ENCODE measurements around the gene ROR1.
A peak's percentile ranks its signal among the peaks of the same experiment; 100 is the strongest.

Gene ROR1

DNA sequence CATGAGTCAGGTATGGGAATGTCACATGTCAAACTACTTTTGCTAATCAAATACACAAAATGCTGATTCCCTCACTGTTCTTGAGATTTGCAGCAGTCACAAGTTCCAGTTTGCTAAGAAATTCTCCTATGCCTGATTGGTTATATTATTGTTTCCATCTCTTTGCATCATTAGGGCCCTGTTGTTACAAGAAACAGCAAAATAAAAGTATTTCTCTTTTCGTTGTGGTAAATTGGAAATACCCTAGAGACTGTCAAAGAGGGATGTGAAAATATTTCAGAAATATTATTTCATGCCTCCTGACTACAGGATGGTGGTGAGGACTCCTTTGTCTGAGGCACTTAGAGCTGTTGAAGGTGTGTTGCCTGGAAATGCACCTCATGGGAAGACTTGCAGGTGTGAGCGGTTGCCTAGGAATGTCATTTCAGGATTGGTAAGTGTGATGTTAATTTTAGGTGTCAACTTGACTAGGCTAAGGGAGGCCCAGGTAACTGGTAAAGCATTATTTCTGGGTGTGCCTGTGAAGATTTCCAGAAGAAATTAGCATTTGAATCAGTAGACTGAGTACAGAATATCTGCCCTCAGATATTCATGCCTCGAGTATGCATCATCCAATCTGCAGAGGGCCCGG, 117.4 kb downstream of the ROR1 start:
- TF ChIP-seq ZSCAN30 (tag by site-specific recombination; IDR thresholded peaks at IDR 0.05) (no peak), ZNF510 (tag by site-specific recombination; IDR thresholded peaks at IDR 0.05; ENCODE audit: insufficient replicate concordance) (no peak), TCF7L2 (IDR thresholded peaks at IDR 0.05; ENCODE audit: borderline replicate concordance, low read depth, low read length) (no peak), ZNF169 (tag by site-specific recombination; IDR thresholded peaks at IDR 0.05) (no peak), ZNF670 (tag by site-specific recombination; IDR thresholded peaks at IDR 0.05; ENCODE audit: low read depth) (no peak), ZNF560 (tag by site-specific recombination; IDR thresholded peaks at IDR 0.05; ENCODE audit: borderline replicate concordance) (no peak), ZNF248 (tag by site-specific recombination; IDR thresholded peaks at IDR 0.05) (no peak), ZNF501 (tag by site-specific recombination; IDR thresholded peaks at IDR 0.05) (no peak), ZNF266 (tag by site-specific recombination; IDR thresholded peaks at IDR 0.05; ENCODE audit: low read depth) (no peak), SETDB1 (IDR thresholded peaks at IDR 0.05; ENCODE audit: insufficient read length, low read length) (no peak), ZNF544 (tag by site-specific recombination; IDR thresholded peaks at IDR 0.05) (no peak), ZNF354C (tag by site-specific recombination; IDR thresholded peaks at IDR 0.05; ENCODE audit: borderline replicate concordance, low read depth) (no peak), ZNF184 (tag by site-specific recombination; IDR thresholded peaks at IDR 0.05) (no peak), ZIC2 (tag by site-specific recombination; IDR thresholded peaks at IDR 0.05) (no peak), ZNF433 (tag by site-specific recombination; IDR thresholded peaks at IDR 0.05; ENCODE audit: low read depth) (no peak), GLIS2 (tag by site-specific recombination; IDR thresholded peaks at IDR 0.05) (no peak)
- H3K9me3 ChIP-seq (ENCODE audit: control insufficient read depth, insufficient read depth, low read depth, low read length), result no peaks in the 10 kb centered on the region
- H3K27ac ChIP-seq (ENCODE audit: extremely low read depth, low read depth, low read length), result no peak overlapping the region
- H3K4me3 ChIP-seq (ENCODE audit: low read depth, low read length), result no peak overlapping the region
- H3K4me1 ChIP-seq (ENCODE audit: control insufficient read depth, insufficient read depth, low read length), result peaks cover 9% of the 10 kb centered on the region; the same call in 1 of the 2 replicates
- no peaks in the 10 kb centered on the region for H3K36me3 ChIP-seq (ENCODE audit: control insufficient read depth in 2 of 2, insufficient read depth in 1 of 2, low read length in 2 of 2)
- POLR2A ChIA-PET, result no interaction called here
- CTCF ChIA-PET, result no interaction called here

DNA sequence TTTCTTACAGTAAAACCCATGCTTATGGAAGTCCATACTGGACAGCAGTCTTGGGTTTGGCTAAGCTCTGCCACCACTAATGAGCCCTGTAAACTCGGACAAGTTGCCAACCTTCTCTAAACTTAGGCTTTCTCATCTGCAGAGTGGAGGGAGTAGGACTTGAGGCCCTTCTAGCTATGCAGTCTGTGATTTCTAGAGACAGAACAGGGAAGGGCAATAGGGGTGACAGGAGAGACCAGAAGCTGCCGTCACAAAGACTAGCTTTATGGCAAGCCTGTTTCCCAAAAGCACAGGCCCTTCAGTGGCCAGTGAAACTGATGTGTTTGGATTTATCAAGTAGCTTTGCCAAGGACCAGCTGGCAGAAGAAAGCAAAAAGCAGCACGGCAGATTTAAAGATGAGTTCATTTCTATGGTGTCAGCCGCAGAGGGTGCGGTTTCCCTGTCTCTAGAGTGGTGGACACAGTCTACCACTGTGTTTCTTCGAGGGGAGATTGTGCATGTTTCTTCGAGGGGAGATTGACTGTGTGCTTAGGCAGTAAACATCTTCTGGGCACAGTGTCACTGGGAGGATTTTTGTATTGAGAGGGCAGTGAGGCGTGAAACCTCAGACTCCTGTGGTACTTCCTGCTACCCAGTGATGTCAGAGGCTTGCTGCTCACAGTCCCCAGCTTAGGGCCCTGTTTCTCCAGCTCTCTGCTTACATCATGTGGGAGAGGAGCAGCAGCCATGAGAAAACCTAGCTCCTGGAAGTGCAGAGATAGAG, 119.0 kb downstream of the ROR1 start:
- Histone ChIP-seq H3K27ac (ENCODE audit: extremely low read depth, low read depth, low read length) (no peak overlapping the region), H3K9me3 (ENCODE audit: control insufficient read depth, insufficient read depth, low read depth, low read length) (no peaks in the 10 kb centered on the region), H3K4me1 (ENCODE audit: control insufficient read depth, insufficient read depth, low read length) (peaks cover 9% of the 10 kb centered on the region; the same call in 1 of the 2 replicates), H3K36me3 (ENCODE audit: control insufficient read depth in 2 of 2, insufficient read depth in 1 of 2, low read length in 2 of 2) (no peaks in the 10 kb centered on the region), H3K4me3 (ENCODE audit: low read depth, low read length) (no peak overlapping the region)
- ChIA-PET CTCF (interaction anchor here (0.6 to 1.4 kb wide), 3 partner anchors 10 to 44 kb away, joined by 3 read pairs; no protein-coding TSS in a partner anchor), POLR2A (no interaction called here)
- no peak for TF ChIP-seq ZNF768 (tag by site-specific recombination; IDR thresholded peaks at IDR 0.05)
- TF ChIP-seq ZNF266 (tag by site-specific recombination; IDR thresholded peaks at IDR 0.05; ENCODE audit: low read depth), result peak; percentile 100
- no peak for TF ChIP-seq MEIS1 (CRISPR knock-in tag; IDR thresholded peaks at IDR 0.05; ENCODE audit: borderline replicate concordance)
- TF ChIP-seq, protein P1, sequence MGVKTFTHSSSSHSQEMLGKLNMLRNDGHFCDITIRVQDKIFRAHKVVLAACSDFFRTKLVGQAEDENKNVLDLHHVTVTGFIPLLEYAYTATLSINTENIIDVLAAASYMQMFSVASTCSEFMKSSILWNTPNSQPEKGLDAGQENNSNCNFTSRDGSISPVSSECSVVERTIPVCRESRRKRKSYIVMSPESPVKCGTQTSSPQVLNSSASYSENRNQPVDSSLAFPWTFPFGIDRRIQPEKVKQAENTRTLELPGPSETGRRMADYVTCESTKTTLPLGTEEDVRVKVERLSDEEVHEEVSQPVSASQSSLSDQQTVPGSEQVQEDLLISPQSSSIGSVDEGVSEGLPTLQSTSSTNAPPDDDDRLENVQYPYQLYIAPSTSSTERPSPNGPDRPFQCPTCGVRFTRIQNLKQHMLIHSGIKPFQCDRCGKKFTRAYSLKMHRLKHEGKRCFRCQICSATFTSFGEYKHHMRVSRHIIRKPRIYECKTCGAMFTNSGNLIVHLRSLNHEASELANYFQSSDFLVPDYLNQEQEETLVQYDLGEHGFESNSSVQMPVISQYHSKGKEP (tag by site-specific recombination; IDR thresholded peaks at IDR 0.05), result no peak
- TF ChIP-seq, protein P2, sequence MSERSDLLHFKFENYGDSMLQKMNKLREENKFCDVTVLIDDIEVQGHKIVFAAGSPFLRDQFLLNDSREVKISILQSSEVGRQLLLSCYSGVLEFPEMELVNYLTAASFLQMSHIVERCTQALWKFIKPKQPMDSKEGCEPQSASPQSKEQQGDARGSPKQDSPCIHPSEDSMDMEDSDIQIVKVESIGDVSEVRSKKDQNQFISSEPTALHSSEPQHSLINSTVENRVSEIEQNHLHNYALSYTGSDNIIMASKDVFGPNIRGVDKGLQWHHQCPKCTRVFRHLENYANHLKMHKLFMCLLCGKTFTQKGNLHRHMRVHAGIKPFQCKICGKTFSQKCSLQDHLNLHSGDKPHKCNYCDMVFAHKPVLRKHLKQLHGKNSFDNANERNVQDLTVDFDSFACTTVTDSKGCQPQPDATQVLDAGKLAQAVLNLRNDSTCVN (tag by site-specific recombination; optimal IDR thresholded peaks at IDR 0.05), result no peak
- 0 out of 2 replicates have a peak, but pooled peaks have one; percentile 31 for TF ChIP-seq ZNF2 (tag by site-specific recombination; IDR thresholded peaks at IDR 0.05)
- no peak for TF ChIP-seq ZNF24 (tag by site-specific recombination; IDR thresholded peaks at IDR 0.05)
- peak; percentile 87 for TF ChIP-seq ZNF660 (tag by site-specific recombination; IDR thresholded peaks at IDR 0.05)
- 0 out of 2 replicates have a peak, but pooled peaks have one; percentile 20 for TF ChIP-seq ZIC2 (tag by site-specific recombination; IDR thresholded peaks at IDR 0.05)
- no peak for TF ChIP-seq ZNF837 (tag by site-specific recombination; IDR thresholded peaks at IDR 0.05)
- TF ChIP-seq ZNF146 (tag by site-specific recombination; IDR thresholded peaks at IDR 0.05), result no peak
- TF ChIP-seq GFI1B (tag by site-specific recombination; IDR thresholded peaks at IDR 0.05), result no peak
- peak; percentile 38; the same call in 1 of the 2 replicates for TF ChIP-seq ZBTB10 (tag by site-specific recombination; IDR thresholded peaks at IDR 0.05)
- TF ChIP-seq MZF1 (tag by site-specific recombination; IDR thresholded peaks at IDR 0.05; ENCODE audit: borderline replicate concordance), result peak; percentile 82
- no peak for TF ChIP-seq FEZF1 (tag by site-specific recombination; IDR thresholded peaks at IDR 0.05)
- no peak for TF ChIP-seq ZNF514 (tag by site-specific recombination; IDR thresholded peaks at IDR 0.05)
- TF ChIP-seq ZNF501 (tag by site-specific recombination; IDR thresholded peaks at IDR 0.05), result no peak

All from HEK293 (cell line).